GM20000 (cell line): Measurements from ENCODE around the gene SLC2A13.
"Not testable (repeated sequence)": the region's sequence is repeated elsewhere in the genome, so short reads cannot be mapped to it uniquely, and the experiment has no call there.

Experiments
- DNase-seq: peaks from one replicate; pipeline ENCODE4 v3.0.0; 2012; ENCODE audit warnings: low spot score
- CTCF ChIP-seq: IDR thresholded peaks from 2 replicates; pipeline ENCODE4 v1.5.1; 2012; ENCODE audit warnings: mild to moderate bottlenecking, control low read depth; ENCODE audit errors: extremely low read depth, missing control alignments

SLC2A13 gene

GRCh38 chr12:40056373-40056772 lies 49.5 kb downstream of the SLC2A13 start:
- no peak for TF ChIP-seq CTCF
- DNase-seq = no peak

GRCh38 chr12:40055776-40056175 lies 50.1 kb downstream of the SLC2A13 start:
- DNase-seq = no peak
- no peak for TF ChIP-seq CTCF

GRCh38 chr12:40055228-40055579 lies 50.7 kb downstream of the SLC2A13 start:
- no peak for TF ChIP-seq CTCF
- DNase-seq = no peak

- TF ChIP-seq CTCF = no peak
- no peak for DNase-seq
Measured at GRCh38 chr12:40054555-40055227, 51.2 kb downstream of the SLC2A13 start.

- TF ChIP-seq CTCF = no peak
- DNase-seq = no peak
Measured at GRCh38 chr12:40049268-40049667, 56.6 kb downstream of the SLC2A13 start.

- DNase-seq = not testable (repeated sequence)
Measured at GRCh38 chr12:40047002-40047401, 58.9 kb downstream of the SLC2A13 start.

GRCh38 chr12:40045656-40046055 lies 60.2 kb downstream of the SLC2A13 start:
- TF ChIP-seq CTCF = no peak
- DNase-seq = no peak

- DNase-seq = no peak
- TF ChIP-seq CTCF = no peak
Measured at GRCh38 chr12:40044396-40044795, 61.5 kb downstream of the SLC2A13 start.
